Esophagus muscularis mucosa (tissue), 3 donors: Measurements from ENCODE around the gene BORCS5.

Experiments used
- CTCF ChIP-seq, 3 experiments: fragments of 200-600 bp in 2 of 3; fragments of 450-650 bp in 1 of 3; sonication (generic) in 2 of 3; IDR thresholded peaks; one replicate each; pipeline ENCODE4 v1.5.1; 2017 to 2019; ENCODE audit warnings: antibody characterized with exemption in 3 of 3, mild to moderate bottlenecking in 2 of 3, moderate library complexity in 1 of 3
- POLR2AphosphoS5 ChIP-seq, 2 donors: sonication (generic); formaldehyde crosslinking; IDR thresholded peaks; one replicate each; pipeline ENCODE4 v1.6.1; 2017; ENCODE audit warnings: antibody characterized with exemption in 2 of 2

- TF ChIP-seq CTCF (IDR thresholded peaks at IDR 0.05) (no peak), POLR2AphosphoS5 (IDR thresholded peaks at IDR 0.05) (no peak)
Observed at GRCh38 chr12:12425001-12425400, 68.1 kb downstream of the BORCS5 start.
